ENCODE measurements around the gene NFASC.

GRCh38 chr1:205064741-205065316 is 194.2 kb downstream of the NFASC start:
- TF ChIP-seq CTCF (IDR thresholded peaks at IDR 0.05) (no peak), POLR2A (IDR thresholded peaks at IDR 0.05) (no peak)
